Fibroblast of skin of left quadriceps (primary cell): ENCODE data around the gene TSPAN4.

Experiments
- DNase-seq, 2 experiments: peaks; one replicate each; pipeline ENCODE4 v3.0.0-alpha.2; 2013; ENCODE audit warnings: low read depth in 2 of 2

The TSPAN4 gene

DNA sequence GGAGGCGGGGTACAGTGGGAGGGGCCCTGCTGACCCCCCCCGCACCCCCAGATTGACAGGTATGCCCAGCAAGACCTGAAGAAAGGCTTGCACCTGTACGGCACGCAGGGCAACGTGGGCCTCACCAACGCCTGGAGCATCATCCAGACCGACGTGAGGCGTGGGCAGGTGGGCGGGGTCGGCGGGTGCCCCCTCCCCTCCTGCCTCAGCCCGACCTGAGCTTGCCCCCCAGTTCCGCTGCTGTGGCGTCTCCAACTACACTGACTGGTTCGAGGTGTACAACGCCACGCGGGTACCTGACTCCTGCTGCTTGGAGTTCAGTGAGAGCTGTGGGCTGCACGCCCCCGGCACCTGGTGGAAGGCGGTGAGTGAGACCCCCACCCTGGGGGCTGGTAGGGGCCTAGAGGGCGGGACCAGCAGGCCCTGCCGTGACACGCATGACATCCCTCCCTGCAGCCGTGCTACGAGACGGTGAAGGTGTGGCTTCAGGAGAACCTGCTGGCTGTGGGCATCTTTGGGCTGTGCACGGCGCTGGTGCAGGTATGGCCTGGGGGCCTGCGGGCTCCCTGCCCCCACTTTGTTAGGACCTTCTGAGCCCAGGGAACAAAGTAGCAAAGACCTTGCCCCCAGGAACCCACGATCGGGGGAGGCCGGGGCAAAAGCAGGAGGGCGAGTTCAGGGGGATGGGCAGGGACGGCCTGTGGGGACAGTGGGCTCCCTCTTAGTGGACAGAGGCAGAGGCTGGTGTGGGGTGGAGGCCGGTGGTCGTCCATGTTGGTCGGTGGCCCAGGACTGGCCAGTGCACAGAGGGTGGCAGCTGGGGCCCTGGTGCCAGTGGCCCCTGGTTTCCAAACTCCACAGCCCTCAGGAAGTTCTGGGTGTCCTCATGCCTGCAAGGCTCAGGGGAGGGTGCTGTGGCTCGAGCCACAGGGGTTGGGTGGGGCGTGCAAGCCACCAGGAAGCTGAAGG is 23.1 kb downstream of the TSPAN4 start:
- no peak for DNase-seq

DNA sequence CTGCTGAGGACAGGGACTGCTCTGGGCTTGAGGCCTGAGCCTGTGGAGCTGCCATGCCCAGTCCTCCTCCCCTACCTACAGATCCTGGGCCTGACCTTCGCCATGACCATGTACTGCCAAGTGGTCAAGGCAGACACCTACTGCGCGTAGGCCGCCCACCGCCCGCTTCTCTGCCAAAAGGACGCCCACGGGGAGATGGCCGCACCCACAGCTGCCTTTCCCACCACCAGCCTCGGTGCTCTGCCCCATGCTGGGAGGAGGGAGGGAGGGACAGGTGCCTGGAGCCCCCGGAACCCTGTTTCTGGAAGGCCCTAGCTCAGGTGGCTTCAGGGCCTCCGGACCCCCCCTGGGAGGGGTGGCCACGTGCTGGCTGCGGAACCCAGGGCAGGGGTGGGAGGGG is 23.8 kb downstream of the TSPAN4 start:
- no peak for DNase-seq

DNA sequence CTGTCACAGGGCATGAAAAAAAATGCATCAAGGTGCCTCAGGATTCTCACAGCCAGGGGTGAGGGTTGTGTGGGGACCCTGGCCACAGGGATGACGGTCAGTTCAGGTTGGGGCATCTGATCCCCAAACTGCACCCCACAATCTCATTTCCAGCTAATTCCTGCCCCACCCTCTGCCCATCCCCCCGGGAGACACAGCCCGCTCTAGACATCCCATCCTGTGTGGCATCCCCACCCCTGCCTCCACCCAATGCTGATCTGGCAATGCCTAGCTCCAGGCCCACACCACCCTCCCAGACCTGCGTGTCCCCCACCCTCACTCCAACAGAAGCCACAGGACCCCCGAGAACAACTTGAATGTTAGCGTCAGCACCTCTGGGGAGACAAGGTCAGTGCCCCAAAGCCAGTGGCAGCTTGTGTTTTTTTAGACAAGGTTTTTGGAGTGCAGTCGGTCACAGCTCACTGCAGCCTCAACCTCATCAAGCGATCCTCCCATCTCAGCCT is 25.3 kb downstream of the TSPAN4 start:
- DNase-seq: no peak

DNA sequence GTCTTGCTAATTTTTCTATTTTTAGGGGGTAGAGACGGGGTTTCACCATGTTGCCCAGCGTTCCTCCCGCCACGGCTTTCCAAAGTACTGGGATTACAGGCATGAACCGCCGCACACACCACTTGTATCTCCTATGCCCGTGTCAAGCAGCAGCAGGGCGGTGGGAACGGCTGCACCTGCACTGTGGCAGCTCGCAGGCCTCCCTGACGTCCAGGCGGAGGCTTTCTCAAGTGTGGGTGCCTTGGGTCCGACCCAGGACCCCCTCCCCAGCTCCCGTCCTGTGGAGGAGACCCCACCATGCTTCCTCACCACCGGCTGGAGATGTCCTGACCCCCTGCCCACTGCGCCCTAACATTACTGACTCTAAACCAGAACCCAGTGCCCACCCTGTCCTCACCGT is 25.7 kb downstream of the TSPAN4 start:
- DNase-seq: no peak

DNA sequence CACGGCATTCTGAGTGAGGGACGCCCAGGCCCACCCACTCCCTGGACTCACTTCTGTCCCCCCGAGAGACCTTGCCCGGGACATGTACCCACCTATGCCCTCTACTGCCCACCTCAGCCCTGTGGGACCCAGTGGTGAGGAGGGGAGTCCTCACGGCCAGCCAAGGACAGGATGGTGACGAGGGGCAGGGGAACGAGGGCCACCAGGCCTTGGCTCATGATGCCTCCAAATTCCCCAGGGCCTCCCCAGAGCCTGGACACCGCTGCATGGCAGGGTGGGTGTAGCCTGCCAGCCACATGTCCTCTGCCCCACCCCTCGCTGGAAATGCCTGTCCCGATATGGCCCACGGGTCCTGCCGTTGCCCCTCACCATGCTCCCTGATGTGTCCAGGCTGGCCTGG is 26.1 kb downstream of the TSPAN4 start:
- DNase-seq: no peak

DNA sequence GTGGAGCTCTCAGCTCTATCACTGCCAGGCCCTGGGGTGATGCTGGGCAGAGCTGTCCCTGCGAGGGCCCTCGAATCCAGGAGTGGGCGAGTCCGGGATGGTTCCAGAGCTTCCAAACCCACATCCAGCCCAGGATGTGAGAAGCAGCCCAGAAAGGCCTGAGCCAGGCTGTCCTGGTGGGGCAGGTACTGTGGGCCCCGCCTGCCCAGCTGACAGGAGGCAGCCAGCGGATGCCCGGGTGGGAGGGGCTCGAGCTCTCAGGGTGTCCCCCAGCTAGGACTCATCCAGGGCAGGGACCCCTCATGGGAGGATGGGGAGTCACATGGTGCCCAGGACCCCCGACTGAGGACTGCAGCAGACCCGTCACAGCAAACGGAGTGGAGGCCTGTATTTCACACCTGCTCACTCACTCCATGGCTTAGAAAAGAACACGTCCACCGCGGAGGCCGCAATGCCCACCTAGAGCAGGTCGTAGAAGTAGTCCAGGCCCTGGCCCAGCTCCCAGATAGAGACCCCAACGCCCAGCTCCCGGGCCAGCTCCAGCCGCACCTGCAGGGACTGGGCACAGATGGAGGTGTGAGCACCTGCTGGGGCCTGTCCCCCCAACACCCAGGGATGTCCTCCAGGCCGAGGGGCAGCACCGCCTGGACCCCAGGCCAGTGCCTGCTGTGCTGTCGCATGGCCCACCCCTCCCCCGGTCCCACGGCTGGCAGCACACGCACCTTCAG is 26.9 kb downstream of the TSPAN4 start:
- no peak for DNase-seq

DNA sequence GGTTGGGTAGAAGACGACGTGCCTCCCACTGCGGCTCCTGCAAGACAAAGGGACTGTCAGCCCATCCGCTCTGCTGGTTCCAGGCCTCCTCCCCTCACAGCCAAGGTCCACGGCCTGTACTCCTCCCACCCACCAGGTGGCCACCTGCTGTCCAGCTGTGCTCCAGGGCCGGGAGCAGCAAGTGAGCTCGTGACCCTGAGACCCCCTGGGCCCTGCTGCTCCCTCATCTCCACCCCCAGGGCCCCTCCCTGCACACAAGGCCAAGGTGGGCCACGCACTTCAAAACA is 27.4 kb downstream of the TSPAN4 start:
- no peak for DNase-seq

DNA sequence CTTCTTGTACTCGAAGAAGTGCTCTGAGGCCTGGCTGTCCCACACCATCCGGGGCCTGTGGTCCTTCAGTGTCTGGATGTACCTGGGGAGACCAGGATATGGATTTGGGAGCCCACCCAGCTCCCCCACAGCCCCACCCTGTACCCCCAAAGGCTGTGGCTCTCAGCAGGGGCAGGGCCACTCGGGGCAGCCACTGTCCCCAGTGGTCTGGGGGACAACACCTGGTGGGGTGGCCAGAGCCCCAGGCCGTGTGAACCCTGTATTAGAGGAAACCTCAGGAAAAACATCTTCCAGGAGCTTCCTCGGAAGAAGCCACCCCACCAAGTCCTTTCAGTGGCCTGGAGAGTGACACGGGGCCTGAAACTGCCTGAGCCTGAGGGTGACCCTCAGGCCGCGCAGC is 27.8 kb downstream of the TSPAN4 start:
- no peak for DNase-seq

DNA sequence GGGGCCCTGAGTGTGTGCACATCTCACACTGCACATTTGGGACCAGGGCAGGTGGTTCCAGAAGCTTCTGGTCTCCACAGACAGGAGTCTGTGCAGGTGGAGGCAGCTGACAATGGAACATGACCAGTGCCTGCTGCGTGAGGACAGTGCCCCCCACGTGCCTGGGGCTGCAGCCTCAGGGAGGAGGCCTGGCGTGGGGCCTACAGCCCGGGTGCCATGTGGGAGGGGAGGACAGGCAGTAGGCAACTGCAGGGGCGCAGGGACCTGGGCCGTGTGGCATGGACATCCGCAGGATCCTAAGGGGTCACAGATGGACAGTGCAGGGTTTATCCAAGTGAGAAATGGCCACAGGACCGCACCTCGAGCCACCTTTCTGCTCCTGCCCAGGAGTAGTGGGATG is 28.8 kb downstream of the TSPAN4 start:
- DNase-seq: no peak

DNA sequence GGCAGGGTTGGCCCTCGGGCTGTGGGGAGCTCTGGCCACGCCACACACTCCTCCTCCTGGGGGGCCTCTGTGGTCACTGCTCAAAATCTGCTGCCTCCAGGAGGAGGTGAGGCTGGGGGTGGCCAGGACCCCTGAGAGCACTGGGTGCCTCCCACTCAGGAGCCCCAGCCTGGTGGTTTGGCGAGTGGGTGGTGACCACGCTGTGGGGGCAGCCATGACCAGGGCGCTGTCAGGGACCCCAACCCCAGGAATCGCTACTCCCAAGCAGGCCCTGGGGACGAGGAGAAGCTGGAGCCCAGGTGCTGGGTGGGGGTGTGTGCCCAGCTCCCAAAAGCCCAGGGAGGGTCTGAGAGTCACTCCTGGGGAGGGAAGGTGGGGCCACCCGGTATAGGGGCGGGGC is 30.1 kb downstream of the TSPAN4 start:
- DNase-seq: no peak

DNA sequence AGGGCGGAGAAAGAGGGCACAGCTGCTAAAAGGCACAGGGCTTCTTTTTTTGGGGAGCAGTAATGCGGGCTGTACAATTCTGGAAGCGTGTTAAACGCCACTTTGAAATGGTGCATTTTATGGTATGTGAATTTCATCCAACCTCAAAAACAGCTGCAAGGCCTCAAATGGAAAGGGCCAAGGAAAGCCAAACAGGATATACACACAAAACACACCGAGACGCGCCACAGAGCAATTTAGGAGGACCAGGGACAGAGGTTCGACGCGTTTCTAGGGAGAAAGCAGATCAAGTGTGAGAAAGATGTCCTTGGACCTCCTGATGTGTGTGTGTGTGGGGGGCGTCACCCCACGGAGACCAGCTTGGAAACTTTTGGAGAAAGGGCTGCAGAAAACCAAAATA is 31.1 kb downstream of the TSPAN4 start:
- no peak for DNase-seq

DNA sequence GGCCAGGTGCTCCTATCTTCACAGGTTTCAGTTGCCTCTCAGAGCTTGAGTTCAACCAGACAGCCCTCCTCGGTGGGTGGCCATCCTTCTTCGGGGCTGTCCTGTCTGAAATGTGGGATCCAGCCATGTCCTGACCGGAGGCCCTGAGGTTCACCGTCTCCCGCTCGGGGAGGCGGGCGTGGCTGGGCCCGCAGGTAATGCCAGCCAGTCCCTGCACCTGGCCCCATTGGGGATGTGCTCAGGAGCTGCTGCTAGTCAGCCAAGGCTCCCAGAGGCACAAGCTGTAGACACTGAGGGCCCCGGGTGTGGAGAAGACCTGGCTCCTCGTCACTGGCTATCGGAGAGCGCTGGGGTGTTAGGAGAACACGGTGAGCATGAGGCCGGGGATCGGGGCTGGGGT is 32.6 kb downstream of the TSPAN4 start:
- no peak for DNase-seq

DNA sequence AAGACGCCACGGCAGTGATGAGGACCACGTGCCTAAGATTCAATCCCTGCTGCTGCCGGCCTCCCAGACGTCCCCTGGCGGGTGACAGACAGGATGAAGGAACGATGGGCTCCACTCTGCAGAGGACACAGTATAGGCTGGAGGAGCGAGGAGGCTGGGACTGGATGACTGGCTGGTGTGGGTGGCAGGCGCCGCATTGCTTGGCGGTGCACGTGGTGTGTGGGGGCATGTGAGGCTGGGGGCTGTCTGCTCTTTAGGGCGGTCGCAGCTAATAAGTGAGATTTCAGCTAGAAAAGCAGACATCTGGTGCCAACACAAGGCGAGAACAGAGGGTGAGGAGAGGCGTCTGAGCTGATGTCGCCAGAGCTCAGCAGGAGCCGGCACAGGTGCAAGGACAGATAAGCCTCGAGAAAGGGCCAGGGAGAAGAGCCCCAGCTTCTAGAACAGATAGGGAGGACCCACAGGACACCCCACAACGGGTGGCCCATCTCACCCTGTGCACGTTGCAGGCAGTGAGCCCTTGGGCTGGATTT is 33.2 kb downstream of the TSPAN4 start:
- no peak for DNase-seq

DNA sequence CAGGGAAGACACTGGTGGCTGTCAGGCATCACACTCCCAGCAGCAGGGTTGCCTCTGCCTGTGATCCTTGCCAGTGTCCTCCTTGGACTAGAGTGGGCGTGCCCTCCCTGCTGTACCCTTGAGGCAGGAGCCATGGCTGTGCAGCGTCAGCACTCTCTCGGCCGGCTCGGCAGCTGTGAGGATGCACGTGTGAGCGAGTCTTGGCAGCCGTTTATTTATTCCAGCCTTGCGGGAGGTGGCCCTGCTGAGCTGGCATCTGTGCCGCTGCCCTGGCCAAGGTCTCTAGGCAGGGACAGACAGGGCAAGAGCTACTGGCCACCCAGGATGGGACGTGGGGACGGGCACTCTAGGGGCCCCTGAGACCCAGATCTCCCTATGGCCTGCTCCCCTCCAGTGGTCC is 33.9 kb downstream of the TSPAN4 start:
- DNase-seq: no peak

DNA sequence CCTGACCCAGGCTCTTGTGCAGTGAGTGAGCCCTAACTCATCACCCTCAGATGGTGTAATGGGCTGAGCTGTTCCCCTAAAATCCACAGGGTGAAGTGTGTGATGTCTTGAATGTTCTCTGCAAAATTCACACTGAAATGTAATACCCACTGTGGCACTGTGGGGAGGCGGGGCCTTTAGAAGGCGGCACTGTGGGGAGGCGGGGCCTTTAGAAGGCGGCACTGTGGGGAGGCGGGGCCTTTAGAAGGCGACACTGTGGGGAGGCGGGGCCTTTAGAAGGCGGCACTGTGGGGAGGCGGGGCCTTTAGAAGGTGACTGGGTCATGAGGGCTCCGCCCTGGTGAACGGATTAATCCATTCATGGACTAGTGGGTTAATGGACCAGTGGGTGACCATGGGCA is 34.9 kb downstream of the TSPAN4 start:
- no peak for DNase-seq

DNA sequence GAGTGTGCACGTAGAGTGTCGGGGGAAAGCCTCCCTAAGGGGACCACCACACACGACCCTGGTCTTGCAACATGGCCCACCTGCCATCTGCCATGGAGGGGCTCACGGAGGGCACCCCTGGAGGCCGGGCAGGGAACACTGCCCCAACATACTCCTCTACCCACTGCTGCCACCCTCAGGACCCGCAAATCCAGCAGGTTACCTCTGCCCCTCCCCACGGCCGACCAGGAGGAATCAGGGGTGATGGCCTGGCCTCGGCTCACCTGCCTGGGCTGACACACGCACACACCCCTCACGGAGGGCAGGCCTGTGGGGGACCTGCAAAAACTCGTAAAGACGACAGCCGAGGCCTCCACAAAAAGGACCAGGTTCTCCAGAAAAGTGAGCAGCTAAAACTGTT is 37.8 kb downstream of the TSPAN4 start:
- DNase-seq: no peak

DNA sequence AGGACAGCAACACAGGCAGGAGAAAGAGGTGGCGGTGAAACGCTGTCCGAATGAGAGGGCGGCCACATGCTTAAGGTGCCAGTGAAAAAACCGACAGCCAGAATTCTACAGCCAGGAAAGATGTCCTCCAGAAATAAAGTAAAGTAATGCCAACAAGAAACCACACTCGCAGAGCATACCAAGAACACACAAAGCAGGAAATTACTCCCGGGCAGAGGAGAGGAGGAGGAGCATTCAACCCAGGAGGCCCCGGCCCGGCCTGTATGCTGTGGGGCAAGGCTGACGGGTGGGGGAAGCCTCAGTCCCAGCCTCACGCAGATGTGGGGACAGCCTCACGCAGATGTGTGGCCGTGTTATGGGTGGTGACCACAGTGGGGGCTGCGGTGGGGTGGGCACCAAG is 39.9 kb downstream of the TSPAN4 start:
- DNase-seq: no peak

DNA sequence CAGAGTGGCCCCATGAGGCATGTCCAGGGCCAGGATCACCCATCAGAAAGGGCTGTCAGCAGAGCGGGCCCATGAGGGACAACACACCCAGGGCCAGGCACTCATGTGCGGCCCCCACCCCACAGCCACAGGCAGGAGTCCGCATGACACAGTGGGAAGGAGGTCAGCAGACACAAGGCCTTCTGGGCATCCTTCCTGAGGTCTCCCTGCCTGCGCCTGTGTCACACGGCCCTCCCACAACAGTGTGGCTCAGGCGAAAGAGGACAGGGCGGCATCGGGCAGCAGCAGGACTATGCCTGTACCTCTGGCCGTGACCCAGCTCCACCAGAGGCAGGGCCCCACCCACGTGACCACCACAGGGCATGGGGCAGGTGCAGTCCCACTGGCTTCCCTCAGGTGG is 40.9 kb downstream of the TSPAN4 start:
- no peak for DNase-seq

DNA sequence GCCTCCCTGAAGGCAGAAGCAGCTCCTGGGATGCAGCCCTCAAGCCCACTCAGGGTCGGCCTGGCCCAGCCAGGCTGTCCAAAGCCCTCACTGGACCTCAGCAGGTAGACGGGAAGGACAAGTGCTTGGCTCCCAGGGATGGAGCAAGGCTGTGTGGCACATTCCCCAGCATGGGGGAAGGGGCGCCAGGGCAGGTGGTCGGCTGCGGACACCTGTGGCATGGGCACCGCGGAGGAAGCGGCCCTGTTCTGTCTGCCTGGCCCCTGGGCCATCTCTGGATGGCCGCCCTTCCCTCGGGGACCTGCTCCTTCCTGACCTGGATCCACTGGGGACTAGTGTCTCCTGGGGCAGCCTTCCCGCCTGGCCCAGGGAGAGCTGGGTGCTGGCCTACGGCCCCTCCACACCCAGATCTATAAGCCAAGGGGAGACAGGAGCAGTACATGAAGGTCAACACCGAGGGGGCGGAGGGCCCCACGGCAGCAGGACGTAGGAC is 42.0 kb downstream of the TSPAN4 start:
- no peak for DNase-seq

DNA sequence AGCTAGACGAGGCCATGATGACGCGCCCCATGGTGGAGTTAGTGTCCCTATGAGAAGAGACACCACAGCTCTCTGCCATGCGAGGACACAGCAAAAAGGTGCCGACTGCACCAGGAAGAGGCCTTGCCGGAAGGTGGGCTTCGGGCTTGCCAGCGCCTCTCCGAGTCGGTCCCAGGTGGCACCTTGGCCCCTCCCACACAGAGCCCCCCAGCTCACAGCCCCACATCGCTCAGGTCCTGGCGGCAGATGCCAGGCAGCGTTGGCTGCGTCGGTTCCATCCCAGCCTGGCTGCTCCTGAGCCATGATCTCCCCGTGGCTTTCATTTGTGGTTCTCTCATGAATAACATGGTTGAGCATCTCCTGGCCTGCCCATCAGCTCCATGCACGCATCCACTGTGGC is 43.9 kb downstream of the TSPAN4 start:
- no peak for DNase-seq

DNA sequence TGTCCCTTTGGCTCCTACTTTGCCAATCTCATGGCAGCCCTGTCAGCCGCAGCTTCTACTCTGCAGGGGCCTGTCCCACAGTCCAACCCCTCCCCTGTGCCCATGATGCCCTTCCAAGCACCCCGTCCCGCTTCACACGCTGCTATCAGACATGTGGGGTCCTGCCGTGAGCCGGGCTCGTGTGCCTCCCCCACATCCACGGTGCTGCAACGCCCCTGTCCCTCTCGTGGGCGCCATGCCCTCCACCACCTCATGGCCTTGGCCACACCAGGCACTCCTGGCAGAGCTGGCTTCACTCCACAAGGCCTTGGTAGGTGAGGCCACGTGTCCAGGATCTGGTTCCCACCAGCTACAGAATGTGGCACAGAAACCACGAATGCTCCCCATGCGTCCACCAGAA is 44.9 kb downstream of the TSPAN4 start:
- DNase-seq: no peak

DNA sequence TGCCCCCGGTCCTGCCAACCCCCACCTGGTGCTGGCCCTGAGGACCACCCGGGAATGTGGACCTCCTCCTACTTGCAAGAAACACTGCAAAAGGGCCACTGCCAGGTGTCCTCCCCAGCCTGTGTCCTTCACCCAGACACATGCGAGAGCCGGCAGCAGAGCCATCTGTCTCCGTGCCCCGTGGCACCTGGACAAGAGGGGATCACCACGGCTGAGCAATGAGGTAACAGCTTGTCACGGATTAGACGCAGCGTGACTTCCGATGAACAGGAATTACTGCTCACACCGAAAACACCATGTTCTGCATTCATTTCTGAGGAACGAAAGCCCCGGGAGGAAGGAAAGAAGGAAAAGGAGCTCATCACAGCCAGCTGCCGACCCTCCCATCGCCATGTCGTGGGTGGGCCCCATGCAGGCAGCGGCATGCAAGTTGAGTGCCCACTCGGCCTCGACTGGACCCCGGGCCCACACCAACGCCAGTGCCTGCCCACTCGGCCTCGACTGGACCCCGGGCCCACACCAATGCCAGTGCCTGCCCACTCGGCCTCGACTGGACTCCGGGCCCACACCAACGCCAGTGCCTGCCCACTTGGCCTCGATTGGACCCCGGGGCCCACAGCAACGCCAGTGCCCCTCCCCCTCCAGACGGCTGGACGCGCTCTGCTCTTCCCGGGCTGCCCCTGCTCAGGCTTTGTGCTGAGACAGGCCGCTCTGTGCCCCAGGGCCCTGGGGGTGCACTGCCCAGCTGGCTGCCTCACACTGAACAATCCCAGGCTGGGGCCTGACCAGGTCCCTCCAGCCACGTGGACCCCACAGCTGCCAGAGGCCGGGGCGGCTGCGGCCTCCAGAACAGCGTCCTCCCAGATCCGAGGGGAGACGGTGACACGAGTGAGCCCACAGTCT is 45.9 kb downstream of the TSPAN4 start:
- DNase-seq: no peak
